NB4 (cell line): Measurements from ENCODE around the gene GOSR2.

Experiments
- POLR2A ChIP-seq: IDR thresholded peaks from 2 replicates; pipeline ENCODE4 v1.6.1; 2011; ENCODE audit warnings: mild to moderate bottlenecking; ENCODE audit not compliant: insufficient read length; ENCODE audit errors: extremely low read depth
- TF ChIP-seq, protein P1 (sequence below): IDR thresholded peaks from one replicate; pipeline ENCODE4 v1.5.1; 2012; ENCODE audit warnings: low read depth, low read length
- TF ChIP-seq, protein P2 (sequence below): IDR thresholded peaks from 2 replicates; pipeline ENCODE4 v1.6.1; 2011; ENCODE audit warnings: low read depth, low read length

DNA sequence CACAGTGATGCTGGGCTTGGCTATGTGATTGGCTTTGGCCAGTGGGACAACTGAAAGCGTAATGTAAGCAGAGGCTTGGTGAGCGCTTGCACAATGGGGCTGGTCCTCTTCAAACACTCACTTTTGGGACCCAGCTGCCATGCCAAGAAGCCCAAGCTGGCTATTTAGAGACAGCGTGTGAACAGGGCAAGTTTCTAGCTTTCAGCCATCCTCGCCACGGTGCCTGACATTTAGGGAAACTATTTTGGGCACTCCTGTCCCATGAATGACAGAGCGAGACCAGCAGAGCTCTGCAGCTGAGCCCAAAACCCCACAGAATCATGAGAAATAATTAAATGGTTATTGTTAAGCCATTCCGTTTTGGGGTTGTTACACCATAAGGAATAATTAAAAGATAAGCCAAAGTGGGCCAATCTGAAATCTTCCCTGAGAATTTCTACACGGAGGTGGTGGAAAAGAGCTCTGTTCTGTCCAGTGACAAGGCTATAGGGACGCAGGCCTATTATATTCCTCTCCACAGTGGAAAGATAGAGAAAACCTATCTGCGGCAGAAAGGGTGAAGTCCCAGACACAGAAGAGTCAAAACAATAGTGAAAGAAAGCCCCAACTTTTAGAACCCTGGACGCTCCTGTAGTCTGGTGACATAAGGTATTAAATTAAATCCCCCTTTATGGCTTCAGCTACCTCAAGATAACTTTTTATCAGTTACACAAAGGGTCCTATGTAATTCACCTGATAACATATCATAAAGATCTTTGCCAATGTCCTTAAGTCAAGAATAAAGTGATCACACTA lies 66.9 kb downstream of the GOSR2 start:
- no peak for TF ChIP-seq POLR2A
- TF ChIP-seq, protein P1, sequence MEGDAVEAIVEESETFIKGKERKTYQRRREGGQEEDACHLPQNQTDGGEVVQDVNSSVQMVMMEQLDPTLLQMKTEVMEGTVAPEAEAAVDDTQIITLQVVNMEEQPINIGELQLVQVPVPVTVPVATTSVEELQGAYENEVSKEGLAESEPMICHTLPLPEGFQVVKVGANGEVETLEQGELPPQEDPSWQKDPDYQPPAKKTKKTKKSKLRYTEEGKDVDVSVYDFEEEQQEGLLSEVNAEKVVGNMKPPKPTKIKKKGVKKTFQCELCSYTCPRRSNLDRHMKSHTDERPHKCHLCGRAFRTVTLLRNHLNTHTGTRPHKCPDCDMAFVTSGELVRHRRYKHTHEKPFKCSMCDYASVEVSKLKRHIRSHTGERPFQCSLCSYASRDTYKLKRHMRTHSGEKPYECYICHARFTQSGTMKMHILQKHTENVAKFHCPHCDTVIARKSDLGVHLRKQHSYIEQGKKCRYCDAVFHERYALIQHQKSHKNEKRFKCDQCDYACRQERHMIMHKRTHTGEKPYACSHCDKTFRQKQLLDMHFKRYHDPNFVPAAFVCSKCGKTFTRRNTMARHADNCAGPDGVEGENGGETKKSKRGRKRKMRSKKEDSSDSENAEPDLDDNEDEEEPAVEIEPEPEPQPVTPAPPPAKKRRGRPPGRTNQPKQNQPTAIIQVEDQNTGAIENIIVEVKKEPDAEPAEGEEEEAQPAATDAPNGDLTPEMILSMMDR: no peak
- TF ChIP-seq, protein P2, sequence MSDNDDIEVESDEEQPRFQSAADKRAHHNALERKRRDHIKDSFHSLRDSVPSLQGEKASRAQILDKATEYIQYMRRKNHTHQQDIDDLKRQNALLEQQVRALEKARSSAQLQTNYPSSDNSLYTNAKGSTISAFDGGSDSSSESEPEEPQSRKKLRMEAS: no peak
